Measurements from ENCODE around the gene NEDD4L.

DNA sequence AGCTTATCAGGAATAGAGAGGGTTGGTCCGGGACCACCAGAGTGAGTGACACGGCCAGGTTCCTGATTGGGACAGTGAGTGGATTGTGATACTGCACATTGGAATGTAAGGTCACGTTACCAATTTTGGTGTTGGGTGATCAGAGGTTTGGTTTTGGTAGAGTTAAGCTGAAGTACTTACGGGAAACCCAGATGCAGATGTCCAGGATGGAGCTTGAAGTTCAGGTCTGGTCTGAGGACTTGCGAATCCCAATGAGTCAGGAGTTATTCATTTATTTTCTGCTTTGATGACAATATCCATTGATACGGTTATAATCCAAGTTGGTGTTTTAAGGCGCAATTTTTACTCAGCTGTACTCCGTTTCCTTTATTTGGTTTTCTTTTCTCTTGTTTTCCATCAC is 311.2 kb downstream of the NEDD4L start:
- TF ChIP-seq MEF2A (IDR thresholded peaks at IDR 0.05; ENCODE audit: insufficient read depth, low read depth, low read length) = no peak
- TF ChIP-seq, protein P1, sequence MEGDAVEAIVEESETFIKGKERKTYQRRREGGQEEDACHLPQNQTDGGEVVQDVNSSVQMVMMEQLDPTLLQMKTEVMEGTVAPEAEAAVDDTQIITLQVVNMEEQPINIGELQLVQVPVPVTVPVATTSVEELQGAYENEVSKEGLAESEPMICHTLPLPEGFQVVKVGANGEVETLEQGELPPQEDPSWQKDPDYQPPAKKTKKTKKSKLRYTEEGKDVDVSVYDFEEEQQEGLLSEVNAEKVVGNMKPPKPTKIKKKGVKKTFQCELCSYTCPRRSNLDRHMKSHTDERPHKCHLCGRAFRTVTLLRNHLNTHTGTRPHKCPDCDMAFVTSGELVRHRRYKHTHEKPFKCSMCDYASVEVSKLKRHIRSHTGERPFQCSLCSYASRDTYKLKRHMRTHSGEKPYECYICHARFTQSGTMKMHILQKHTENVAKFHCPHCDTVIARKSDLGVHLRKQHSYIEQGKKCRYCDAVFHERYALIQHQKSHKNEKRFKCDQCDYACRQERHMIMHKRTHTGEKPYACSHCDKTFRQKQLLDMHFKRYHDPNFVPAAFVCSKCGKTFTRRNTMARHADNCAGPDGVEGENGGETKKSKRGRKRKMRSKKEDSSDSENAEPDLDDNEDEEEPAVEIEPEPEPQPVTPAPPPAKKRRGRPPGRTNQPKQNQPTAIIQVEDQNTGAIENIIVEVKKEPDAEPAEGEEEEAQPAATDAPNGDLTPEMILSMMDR (IDR thresholded peaks at IDR 0.05 in 2 of 3, conservative IDR thresholded peaks at IDR 0.05 in 1 of 3; ENCODE audit: control insufficient read depth in 2 of 3, extremely low read depth in 1 of 3, insufficient read depth in 1 of 3, low read depth in 3 of 3, low read length in 3 of 3) = no peak
- TF ChIP-seq CBX3 (IDR thresholded peaks at IDR 0.05; ENCODE audit: borderline replicate concordance, low read depth) = no peak
- TF ChIP-seq NFIC (IDR thresholded peaks at IDR 0.05; ENCODE audit: low read depth, low read length) = no peak
- TF ChIP-seq MXI1 (IDR thresholded peaks at IDR 0.05; ENCODE audit: low read depth, low read length) = no peak
- no peak for TF ChIP-seq BRCA1 (IDR thresholded peaks at IDR 0.05; ENCODE audit: low read depth, low read length)
- no peak for TF ChIP-seq EZH2 (IDR thresholded peaks at IDR 0.05; ENCODE audit: borderline replicate concordance, control insufficient read depth, low read depth, low read length)
- TF ChIP-seq POLR2AphosphoS5 (IDR thresholded peaks at IDR 0.05; ENCODE audit: low read length) = no peak
- TF ChIP-seq, protein P2, sequence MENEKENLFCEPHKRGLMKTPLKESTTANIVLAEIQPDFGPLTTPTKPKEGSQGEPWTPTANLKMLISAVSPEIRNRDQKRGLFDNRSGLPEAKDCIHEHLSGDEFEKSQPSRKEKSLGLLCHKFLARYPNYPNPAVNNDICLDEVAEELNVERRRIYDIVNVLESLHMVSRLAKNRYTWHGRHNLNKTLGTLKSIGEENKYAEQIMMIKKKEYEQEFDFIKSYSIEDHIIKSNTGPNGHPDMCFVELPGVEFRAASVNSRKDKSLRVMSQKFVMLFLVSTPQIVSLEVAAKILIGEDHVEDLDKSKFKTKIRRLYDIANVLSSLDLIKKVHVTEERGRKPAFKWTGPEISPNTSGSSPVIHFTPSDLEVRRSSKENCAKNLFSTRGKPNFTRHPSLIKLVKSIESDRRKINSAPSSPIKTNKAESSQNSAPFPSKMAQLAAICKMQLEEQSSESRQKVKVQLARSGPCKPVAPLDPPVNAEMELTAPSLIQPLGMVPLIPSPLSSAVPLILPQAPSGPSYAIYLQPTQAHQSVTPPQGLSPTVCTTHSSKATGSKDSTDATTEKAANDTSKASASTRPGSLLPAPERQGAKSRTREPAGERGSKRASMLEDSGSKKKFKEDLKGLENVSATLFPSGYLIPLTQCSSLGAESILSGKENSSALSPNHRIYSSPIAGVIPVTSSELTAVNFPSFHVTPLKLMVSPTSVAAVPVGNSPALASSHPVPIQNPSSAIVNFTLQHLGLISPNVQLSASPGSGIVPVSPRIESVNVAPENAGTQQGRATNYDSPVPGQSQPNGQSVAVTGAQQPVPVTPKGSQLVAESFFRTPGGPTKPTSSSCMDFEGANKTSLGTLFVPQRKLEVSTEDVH (IDR thresholded peaks at IDR 0.05; ENCODE audit: low read depth, partially characterized antibody) = no peak
